Measurements from ENCODE around the gene PACS2.

PACS2 gene

DNA sequence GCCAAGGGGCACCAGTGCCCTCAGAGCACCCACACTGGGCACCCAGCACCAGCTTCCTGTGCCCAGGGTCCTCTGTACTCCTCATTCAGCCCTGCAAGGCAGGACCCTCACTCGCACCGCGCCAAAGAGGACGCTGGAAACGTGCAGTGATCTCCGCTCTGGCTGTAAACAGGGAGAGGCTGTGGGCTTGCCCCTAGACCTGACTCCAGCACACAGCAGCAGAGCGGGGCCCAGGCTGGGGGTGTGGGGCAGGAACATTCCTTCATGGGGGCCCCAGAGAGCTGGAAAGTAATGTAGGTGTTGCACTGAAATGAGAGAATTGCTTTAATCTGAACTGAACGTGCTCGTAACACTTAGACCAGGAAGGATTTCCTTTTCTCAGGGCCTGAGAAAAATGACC, 8.8 kb upstream of the PACS2 start (continued):
- TF ChIP-seq CSDC2 (CRISPR knock-in tag; IDR thresholded peaks at IDR 0.05): no peak

DNA sequence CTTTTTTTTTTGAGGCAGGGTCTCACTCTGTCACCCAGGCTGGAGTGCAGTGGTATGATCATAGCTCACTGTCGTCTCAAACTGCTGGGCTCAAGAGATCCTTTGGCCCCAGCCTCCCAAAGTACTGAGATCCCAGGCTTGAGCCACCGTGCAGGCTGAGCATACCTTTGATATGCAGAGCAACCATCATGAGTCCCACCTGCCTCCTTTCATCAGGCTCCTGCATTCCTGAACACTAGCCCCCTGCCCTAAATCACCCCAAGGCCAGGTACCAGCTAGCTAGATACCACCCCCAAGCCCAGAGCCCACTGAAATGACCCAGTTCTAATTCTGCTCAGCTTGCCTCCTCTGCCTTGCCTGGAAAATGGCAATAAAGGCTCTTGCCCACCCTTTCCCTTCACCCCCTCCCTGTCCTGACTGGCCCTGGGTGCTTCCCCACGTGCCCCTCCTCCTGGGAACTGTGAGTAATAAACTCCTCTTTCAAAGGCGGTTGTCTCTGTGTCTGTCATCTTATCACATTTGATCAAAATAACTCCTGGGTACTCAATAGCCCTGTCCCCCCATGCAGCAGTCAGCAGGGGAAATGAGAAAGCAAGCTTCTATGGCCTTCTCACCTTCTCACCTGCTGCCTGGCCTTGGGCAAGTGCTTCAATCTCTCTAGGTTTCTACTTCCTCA, 7.4 kb upstream of the PACS2 start:
- TF ChIP-seq OSR1 (CRISPR knock-in tag; IDR thresholded peaks at IDR 0.05) (no peak), ISL1 (CRISPR knock-in tag; IDR thresholded peaks at IDR 0.05) (no peak), RARB (CRISPR knock-in tag; IDR thresholded peaks at IDR 0.05) (no peak), PPARA (CRISPR knock-in tag; IDR thresholded peaks at IDR 0.05; ENCODE audit: borderline replicate concordance) (no peak), ZNF8 (CRISPR knock-in tag; IDR thresholded peaks at IDR 0.05) (no peak), ZNF70 (CRISPR knock-in tag; IDR thresholded peaks at IDR 0.05) (no peak), ZFP30 (CRISPR knock-in tag; IDR thresholded peaks at IDR 0.05) (no peak), ESRRG (CRISPR knock-in tag; IDR thresholded peaks at IDR 0.05) (no peak), CSDC2 (CRISPR knock-in tag; IDR thresholded peaks at IDR 0.05) (no peak), SNAI2 (CRISPR knock-in tag; IDR thresholded peaks at IDR 0.05) (no peak), ZNF565 (CRISPR knock-in tag; conservative IDR thresholded peaks at IDR 0.05; ENCODE audit: low read depth) (no peak), ARNTL (CRISPR knock-in tag; IDR thresholded peaks at IDR 0.05; ENCODE audit: borderline replicate concordance, low read depth) (no peak), BACH2 (CRISPR knock-in tag; IDR thresholded peaks at IDR 0.05; ENCODE audit: borderline replicate concordance) (no peak), ZFP3 (CRISPR knock-in tag; IDR thresholded peaks at IDR 0.05) (no peak), TOX (CRISPR knock-in tag; IDR thresholded peaks at IDR 0.05; ENCODE audit: borderline replicate concordance) (no peak)
- TF ChIP-seq, protein P1, sequence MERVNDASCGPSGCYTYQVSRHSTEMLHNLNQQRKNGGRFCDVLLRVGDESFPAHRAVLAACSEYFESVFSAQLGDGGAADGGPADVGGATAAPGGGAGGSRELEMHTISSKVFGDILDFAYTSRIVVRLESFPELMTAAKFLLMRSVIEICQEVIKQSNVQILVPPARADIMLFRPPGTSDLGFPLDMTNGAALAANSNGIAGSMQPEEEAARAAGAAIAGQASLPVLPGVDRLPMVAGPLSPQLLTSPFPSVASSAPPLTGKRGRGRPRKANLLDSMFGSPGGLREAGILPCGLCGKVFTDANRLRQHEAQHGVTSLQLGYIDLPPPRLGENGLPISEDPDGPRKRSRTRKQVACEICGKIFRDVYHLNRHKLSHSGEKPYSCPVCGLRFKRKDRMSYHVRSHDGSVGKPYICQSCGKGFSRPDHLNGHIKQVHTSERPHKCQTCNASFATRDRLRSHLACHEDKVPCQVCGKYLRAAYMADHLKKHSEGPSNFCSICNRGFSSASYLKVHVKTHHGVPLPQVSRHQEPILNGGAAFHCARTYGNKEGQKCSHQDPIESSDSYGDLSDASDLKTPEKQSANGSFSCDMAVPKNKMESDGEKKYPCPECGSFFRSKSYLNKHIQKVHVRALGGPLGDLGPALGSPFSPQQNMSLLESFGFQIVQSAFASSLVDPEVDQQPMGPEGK (CRISPR knock-in tag; IDR thresholded peaks at IDR 0.05; ENCODE audit: borderline replicate concordance): no peak
- TF ChIP-seq, protein P2, sequence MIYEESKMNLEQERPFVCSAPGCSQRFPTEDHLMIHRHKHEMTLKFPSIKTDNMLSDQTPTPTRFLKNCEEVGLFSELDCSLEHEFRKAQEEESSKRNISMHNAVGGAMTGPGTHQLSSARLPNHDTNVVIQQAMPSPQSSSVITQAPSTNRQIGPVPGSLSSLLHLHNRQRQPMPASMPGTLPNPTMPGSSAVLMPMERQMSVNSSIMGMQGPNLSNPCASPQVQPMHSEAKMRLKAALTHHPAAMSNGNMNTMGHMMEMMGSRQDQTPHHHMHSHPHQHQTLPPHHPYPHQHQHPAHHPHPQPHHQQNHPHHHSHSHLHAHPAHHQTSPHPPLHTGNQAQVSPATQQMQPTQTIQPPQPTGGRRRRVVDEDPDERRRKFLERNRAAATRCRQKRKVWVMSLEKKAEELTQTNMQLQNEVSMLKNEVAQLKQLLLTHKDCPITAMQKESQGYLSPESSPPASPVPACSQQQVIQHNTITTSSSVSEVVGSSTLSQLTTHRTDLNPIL (CRISPR knock-in tag; IDR thresholded peaks at IDR 0.05; ENCODE audit: low read depth): no peak
- TF ChIP-seq, protein P3, sequence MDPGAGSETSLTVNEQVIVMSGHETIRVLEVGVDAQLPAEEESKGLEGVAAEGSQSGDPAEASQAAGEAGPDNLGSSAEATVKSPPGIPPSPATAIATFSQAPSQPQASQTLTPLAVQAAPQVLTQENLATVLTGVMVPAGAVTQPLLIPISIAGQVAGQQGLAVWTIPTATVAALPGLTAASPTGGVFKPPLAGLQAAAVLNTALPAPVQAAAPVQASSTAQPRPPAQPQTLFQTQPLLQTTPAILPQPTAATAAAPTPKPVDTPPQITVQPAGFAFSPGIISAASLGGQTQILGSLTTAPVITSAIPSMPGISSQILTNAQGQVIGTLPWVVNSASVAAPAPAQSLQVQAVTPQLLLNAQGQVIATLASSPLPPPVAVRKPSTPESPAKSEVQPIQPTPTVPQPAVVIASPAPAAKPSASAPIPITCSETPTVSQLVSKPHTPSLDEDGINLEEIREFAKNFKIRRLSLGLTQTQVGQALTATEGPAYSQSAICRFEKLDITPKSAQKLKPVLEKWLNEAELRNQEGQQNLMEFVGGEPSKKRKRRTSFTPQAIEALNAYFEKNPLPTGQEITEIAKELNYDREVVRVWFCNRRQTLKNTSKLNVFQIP (CRISPR knock-in tag; IDR thresholded peaks at IDR 0.05; ENCODE audit: borderline replicate concordance, low read depth): no peak
- TF ChIP-seq, protein P4, sequence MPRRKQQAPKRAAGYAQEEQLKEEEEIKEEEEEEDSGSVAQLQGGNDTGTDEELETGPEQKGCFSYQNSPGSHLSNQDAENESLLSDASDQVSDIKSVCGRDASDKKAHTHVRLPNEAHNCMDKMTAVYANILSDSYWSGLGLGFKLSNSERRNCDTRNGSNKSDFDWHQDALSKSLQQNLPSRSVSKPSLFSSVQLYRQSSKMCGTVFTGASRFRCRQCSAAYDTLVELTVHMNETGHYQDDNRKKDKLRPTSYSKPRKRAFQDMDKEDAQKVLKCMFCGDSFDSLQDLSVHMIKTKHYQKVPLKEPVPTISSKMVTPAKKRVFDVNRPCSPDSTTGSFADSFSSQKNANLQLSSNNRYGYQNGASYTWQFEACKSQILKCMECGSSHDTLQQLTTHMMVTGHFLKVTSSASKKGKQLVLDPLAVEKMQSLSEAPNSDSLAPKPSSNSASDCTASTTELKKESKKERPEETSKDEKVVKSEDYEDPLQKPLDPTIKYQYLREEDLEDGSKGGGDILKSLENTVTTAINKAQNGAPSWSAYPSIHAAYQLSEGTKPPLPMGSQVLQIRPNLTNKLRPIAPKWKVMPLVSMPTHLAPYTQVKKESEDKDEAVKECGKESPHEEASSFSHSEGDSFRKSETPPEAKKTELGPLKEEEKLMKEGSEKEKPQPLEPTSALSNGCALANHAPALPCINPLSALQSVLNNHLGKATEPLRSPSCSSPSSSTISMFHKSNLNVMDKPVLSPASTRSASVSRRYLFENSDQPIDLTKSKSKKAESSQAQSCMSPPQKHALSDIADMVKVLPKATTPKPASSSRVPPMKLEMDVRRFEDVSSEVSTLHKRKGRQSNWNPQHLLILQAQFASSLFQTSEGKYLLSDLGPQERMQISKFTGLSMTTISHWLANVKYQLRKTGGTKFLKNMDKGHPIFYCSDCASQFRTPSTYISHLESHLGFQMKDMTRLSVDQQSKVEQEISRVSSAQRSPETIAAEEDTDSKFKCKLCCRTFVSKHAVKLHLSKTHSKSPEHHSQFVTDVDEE (CRISPR knock-in tag; IDR thresholded peaks at IDR 0.05): no peak
- TF ChIP-seq, protein P5, sequence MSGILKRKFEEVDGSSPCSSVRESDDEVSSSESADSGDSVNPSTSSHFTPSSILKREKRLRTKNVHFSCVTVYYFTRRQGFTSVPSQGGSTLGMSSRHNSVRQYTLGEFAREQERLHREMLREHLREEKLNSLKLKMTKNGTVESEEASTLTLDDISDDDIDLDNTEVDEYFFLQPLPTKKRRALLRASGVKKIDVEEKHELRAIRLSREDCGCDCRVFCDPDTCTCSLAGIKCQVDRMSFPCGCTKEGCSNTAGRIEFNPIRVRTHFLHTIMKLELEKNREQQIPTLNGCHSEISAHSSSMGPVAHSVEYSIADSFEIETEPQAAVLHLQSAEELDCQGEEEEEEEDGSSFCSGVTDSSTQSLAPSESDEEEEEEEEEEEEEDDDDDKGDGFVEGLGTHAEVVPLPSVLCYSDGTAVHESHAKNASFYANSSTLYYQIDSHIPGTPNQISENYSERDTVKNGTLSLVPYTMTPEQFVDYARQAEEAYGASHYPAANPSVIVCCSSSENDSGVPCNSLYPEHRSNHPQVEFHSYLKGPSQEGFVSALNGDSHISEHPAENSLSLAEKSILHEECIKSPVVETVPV (CRISPR knock-in tag; IDR thresholded peaks at IDR 0.05): no peak
- no peak for ATAC-seq

DNA sequence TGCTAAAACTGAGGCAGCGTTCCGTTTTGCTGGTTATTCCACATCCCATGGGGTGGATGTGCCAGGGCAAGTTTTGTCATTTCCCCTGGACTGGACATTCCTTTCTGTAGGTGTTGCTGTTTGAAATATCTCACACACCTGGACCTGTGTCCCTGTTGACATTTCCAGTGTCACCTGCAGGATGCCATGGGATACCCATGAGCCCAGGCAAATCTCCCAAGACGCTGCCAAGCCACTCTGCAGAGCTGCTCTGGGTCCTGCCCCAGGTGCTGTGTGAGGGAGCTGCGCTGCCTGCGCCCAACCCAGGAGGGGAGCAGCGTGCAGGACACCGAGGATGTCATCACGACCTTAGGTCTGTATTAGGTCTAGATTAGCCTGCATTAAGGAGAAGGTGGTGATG, 5.2 kb upstream of the PACS2 start:
- ATAC-seq: no peak
- TF ChIP-seq ISL1 (CRISPR knock-in tag; IDR thresholded peaks at IDR 0.05) (no peak), TOX (CRISPR knock-in tag; IDR thresholded peaks at IDR 0.05; ENCODE audit: borderline replicate concordance) (no peak)
